HG03139 (cell line): ENCODE data around the gene CCDC92.

Source experiments
- ATAC-seq: cut with Tn5 transposase; IDR thresholded peaks from one replicate; pipeline ENCODE4 v1.9.1; 2021; ENCODE audit not compliant: unreplicated experiment

The CCDC92 gene

GRCh38 chr12:124002021-124002644, 29.5 kb upstream of the CCDC92 start:
- ATAC-seq = no peak

GRCh38 chr12:124001343-124001742, 28.7 kb upstream of the CCDC92 start:
- ATAC-seq = no peak

GRCh38 chr12:124000111-124000510, 27.5 kb upstream of the CCDC92 start:
- no peak for ATAC-seq

- ATAC-seq = no peak
Observed at GRCh38 chr12:123998991-123999359, 26.3 kb upstream of the CCDC92 start.

GRCh38 chr12:123998344-123998990, 25.8 kb upstream of the CCDC92 start:
- no peak for ATAC-seq

- ATAC-seq = no peak
Observed at GRCh38 chr12:123997908-123998307, 25.3 kb upstream of the CCDC92 start.

- no peak for ATAC-seq
Observed at GRCh38 chr12:123997033-123997822, 24.6 kb upstream of the CCDC92 start.

- ATAC-seq = no peak
Observed at GRCh38 chr12:123996581-123996980, 23.9 kb upstream of the CCDC92 start.

GRCh38 chr12:123995023-123995748, 22.6 kb upstream of the CCDC92 start:
- no peak for ATAC-seq

GRCh38 chr12:123992118-123992825, 19.6 kb upstream of the CCDC92 start:
- ATAC-seq = no peak

- ATAC-seq = no peak
Observed at GRCh38 chr12:123991372-123991951, 18.8 kb upstream of the CCDC92 start.

GRCh38 chr12:123990511-123990910, 17.9 kb upstream of the CCDC92 start:
- ATAC-seq = no peak

GRCh38 chr12:123989753-123990152, 17.1 kb upstream of the CCDC92 start:
- no peak for ATAC-seq

- no peak for ATAC-seq
Observed at GRCh38 chr12:123989168-123989567, 16.5 kb upstream of the CCDC92 start.

- ATAC-seq = no peak
Observed at GRCh38 chr12:123987022-123987421, 14.4 kb upstream of the CCDC92 start.

GRCh38 chr12:123986374-123986965, 13.8 kb upstream of the CCDC92 start:
- no peak for ATAC-seq

- ATAC-seq = no peak
Observed at GRCh38 chr12:123984903-123985302, 12.3 kb upstream of the CCDC92 start.

GRCh38 chr12:123983822-123984485, 11.3 kb upstream of the CCDC92 start:
- no peak for ATAC-seq

- no peak for ATAC-seq
Observed at GRCh38 chr12:123982269-123982668, 9.6 kb upstream of the CCDC92 start.

GRCh38 chr12:123979566-123979965, 6.9 kb upstream of the CCDC92 start:
- no peak for ATAC-seq
